ENCODE data around the gene NXPE4. TPM values are rescaled to one million over a fixed set of nuclear protein-coding genes. Genes with fewer than 3 reads are reported as not detected.

Gene NXPE4
- polyA plus RNA-seq, 3 donors, result not detected

GRCh38 chr11:114623720-114624119, 28.1 kb upstream of the NXPE4 start:
- WGBS (ENCODE audit: insufficient coverage), result 86% methylated on average over 4 of the region's 7 CpGs
- Histone ChIP-seq H3K27ac (ENCODE audit: low read depth in 1 of 2, low read length in 2 of 2) (no peak overlapping the region), H3K79me2 (ENCODE audit: insufficient read depth, low read length) (no peaks in the 10 kb centered on the region), H3K4me3 (replicated peaks in 1 of 3; ENCODE audit: low read depth in 2 of 3, low read length in 3 of 3) (no peak overlapping the region), H3K27me3 (ENCODE audit: control insufficient read depth in 2 of 2, insufficient read depth in 2 of 2, low read length in 2 of 2) (no peaks in the 10 kb centered on the region), H3K9me3 (replicated peaks in 1 of 2; ENCODE audit: control insufficient read depth in 1 of 2, insufficient read depth in 1 of 2, low read length in 2 of 2) (peaks cover 16 to 70% of the 10 kb centered on the region in 2 donors), H3K36me3 (replicated peaks in 1 of 2; ENCODE audit: control insufficient read depth in 1 of 2, insufficient read depth in 2 of 2, low read length in 2 of 2) (no peaks in the 10 kb centered on the region), H4K20me1 (ENCODE audit: insufficient read depth, low read length) (no peaks in the 10 kb centered on the region), H2AFZ (ENCODE audit: insufficient read depth, low read depth, low read length, poor library complexity, severe bottlenecking) (no peak overlapping the region), H3K4me1 (ENCODE audit: control insufficient read depth in 1 of 2, insufficient read depth in 2 of 2, low read length in 2 of 2) (no peaks in the 10 kb centered on the region), H3K4me2 (replicated peaks; ENCODE audit: extremely low read depth, low read length, poor library complexity, severe bottlenecking) (no peak overlapping the region), H3K9ac (ENCODE audit: insufficient read depth, low read length, poor library complexity, severe bottlenecking) (no peak overlapping the region)
- Mint-ChIP-seq H3K4me3 (no peak overlapping the region), H3K9me3 (peaks cover 9 to 23% (median 12%) of the 10 kb centered on the region in 7 donors), H3K27me3 (ENCODE audit: low read depth in 3 of 3) (no peaks in the 10 kb centered on the region), H3K4me1 (no peaks in the 10 kb centered on the region), H3K36me3 (no peaks in the 10 kb centered on the region), H3K27ac (no peak overlapping the region)
- intact Hi-C loops (cut with micrococcal nuclease), result no loop called here
- no peak for TF ChIP-seq CTCF (IDR thresholded peaks at IDR 0.05)
- DNase-seq, result no peak

- Mint-ChIP-seq H3K27me3 (ENCODE audit: low read depth in 3 of 3) (no peaks in the 10 kb centered on the region), H3K27ac (no peak overlapping the region), H3K4me1 (no peaks in the 10 kb centered on the region), H3K9me3 (peaks cover 8 to 24% (median 12%) of the 10 kb centered on the region in 7 donors), H3K36me3 (no peaks in the 10 kb centered on the region), H3K4me3 (no peak overlapping the region)
- Histone ChIP-seq H3K9me3 (replicated peaks in 1 of 2; ENCODE audit: control insufficient read depth in 1 of 2, insufficient read depth in 1 of 2, low read length in 2 of 2) (peaks cover 17 to 79% of the 10 kb centered on the region in 2 donors), H3K9ac (ENCODE audit: insufficient read depth, low read length, poor library complexity, severe bottlenecking) (no peak overlapping the region), H4K20me1 (ENCODE audit: insufficient read depth, low read length) (no peaks in the 10 kb centered on the region), H3K4me1 (ENCODE audit: control insufficient read depth in 1 of 2, insufficient read depth in 2 of 2, low read length in 2 of 2) (no peaks in the 10 kb centered on the region), H3K27ac (ENCODE audit: low read depth in 1 of 2, low read length in 2 of 2) (no peak overlapping the region), H2AFZ (ENCODE audit: insufficient read depth, low read depth, low read length, poor library complexity, severe bottlenecking) (no peak overlapping the region), H3K4me2 (replicated peaks; ENCODE audit: extremely low read depth, low read length, poor library complexity, severe bottlenecking) (no peak overlapping the region), H3K4me3 (replicated peaks in 1 of 3; ENCODE audit: low read depth in 2 of 3, low read length in 3 of 3) (no peak overlapping the region), H3K27me3 (ENCODE audit: control insufficient read depth in 2 of 2, insufficient read depth in 2 of 2, low read length in 2 of 2) (no peaks in the 10 kb centered on the region), H3K79me2 (ENCODE audit: insufficient read depth, low read length) (no peaks in the 10 kb centered on the region), H3K36me3 (replicated peaks in 1 of 2; ENCODE audit: control insufficient read depth in 1 of 2, insufficient read depth in 2 of 2, low read length in 2 of 2) (no peaks in the 10 kb centered on the region)
- WGBS (ENCODE audit: insufficient coverage), result 87% methylated on average over 6 of the region's 11 CpGs
- TF ChIP-seq CTCF (IDR thresholded peaks at IDR 0.05), result no peak
- intact Hi-C loops (cut with micrococcal nuclease), result no loop called here
- no peak for DNase-seq
Observed at GRCh38 chr11:114622858-114623257, 27.3 kb upstream of the NXPE4 start.

All from CD14-positive monocyte (primary cell).